Measurements from ENCODE around the gene OR1D5.
"Not testable (repeated sequence)": the region's sequence is repeated elsewhere in the genome, so short reads cannot be mapped to it uniquely, and the experiment has no call there.

Gene OR1D5

DNA sequence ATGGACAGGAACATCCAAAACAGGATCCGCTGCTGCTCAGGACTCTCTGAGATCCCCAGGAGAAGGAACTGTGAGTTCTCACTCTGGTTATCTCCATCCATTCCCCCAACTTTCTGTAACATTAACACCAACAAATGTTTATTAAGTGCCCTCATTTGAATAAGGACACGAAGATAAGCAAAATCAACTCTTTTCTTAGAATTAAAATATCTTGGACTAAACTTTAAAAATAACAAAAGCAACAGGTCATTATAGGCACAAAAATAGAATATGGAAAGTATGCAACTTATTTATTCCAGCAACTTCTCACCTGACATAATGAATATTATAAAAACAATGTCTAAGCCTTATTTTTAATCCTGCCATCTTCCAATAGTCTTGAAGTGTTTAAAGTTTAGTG, at the start of gene OR1D5:
Gene OR1D5 (minus strand): TSS at position 101 of the 400 bp plus-strand sequence. CDS start 0 bp downstream, at position 101.
- not testable (repeated sequence) for ATAC-seq

- TF ChIP-seq CREB5 (CRISPR knock-in tag; IDR thresholded peaks at IDR 0.05; ENCODE audit: low read depth) (no peak), GLIS3 (CRISPR knock-in tag; IDR thresholded peaks at IDR 0.05) (no peak), TOX (CRISPR knock-in tag; IDR thresholded peaks at IDR 0.05; ENCODE audit: borderline replicate concordance) (no peak), ZC3H10 (CRISPR knock-in tag; IDR thresholded peaks at IDR 0.05) (no peak), ARNTL (CRISPR knock-in tag; IDR thresholded peaks at IDR 0.05; ENCODE audit: borderline replicate concordance, low read depth) (no peak), BACH2 (CRISPR knock-in tag; IDR thresholded peaks at IDR 0.05; ENCODE audit: borderline replicate concordance) (no peak), TCF4 (CRISPR knock-in tag; IDR thresholded peaks at IDR 0.05; ENCODE audit: borderline replicate concordance) (no peak), ZNF8 (CRISPR knock-in tag; IDR thresholded peaks at IDR 0.05) (no peak), RARB (CRISPR knock-in tag; IDR thresholded peaks at IDR 0.05) (no peak), SNAI2 (CRISPR knock-in tag; IDR thresholded peaks at IDR 0.05) (no peak)
- ATAC-seq, result no peak
These were observed 40.9 kb upstream of the OR1D5 start, which contains the start of gene OR1D2 for GRCh38 chr17:3104322-3104721. Gene OR1D2, minus strand, starts transcription at chr17:3104422. Its CDS starts 11,426 bp downstream, at chr17:3092996.

GRCh38 chr17:3073850-3074249, 10.4 kb upstream of the OR1D5 start:
- not testable (repeated sequence) for ATAC-seq

- not testable (repeated sequence) for ATAC-seq
These were observed 1.8 kb upstream of the OR1D5 start for GRCh38 chr17:3065192-3065591.

- not testable (repeated sequence) for ATAC-seq
These were observed 506 bp downstream of the OR1D5 start for GRCh38 chr17:3062824-3063377.

DNA sequence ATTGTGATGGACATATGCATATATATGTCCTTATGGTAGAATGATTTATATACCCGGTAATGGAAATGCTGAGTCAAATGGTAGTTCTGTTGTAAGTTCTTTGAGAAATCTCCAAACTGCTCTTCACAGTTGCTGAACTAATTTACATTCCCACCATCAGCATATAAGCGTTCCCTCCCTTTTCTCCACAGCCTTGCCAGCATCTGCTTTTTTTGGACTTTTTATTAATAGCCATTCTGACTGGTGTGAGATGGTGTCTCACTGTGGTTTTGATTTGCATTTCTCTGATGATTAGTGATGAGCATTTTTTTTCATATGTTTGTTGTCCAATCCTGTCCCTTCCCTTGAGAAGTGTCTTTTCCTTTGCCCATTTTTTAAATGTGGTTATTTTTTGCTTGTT, 8.5 kb downstream of the OR1D5 start:
- not testable (repeated sequence) for ATAC-seq

- TF ChIP-seq ZC3H10 (CRISPR knock-in tag; IDR thresholded peaks at IDR 0.05) (no peak), RARB (CRISPR knock-in tag; IDR thresholded peaks at IDR 0.05) (no peak), BACH2 (CRISPR knock-in tag; IDR thresholded peaks at IDR 0.05; ENCODE audit: borderline replicate concordance) (no peak), ZNF70 (CRISPR knock-in tag; IDR thresholded peaks at IDR 0.05) (no peak), PATZ1 (CRISPR knock-in tag; IDR thresholded peaks at IDR 0.05; ENCODE audit: borderline replicate concordance) (no peak), ESRRG (CRISPR knock-in tag; IDR thresholded peaks at IDR 0.05) (no peak), CREB5 (CRISPR knock-in tag; IDR thresholded peaks at IDR 0.05; ENCODE audit: low read depth) (no peak), ZFP3 (CRISPR knock-in tag; IDR thresholded peaks at IDR 0.05) (no peak), SNAI2 (CRISPR knock-in tag; IDR thresholded peaks at IDR 0.05) (no peak), TCF4 (CRISPR knock-in tag; IDR thresholded peaks at IDR 0.05; ENCODE audit: borderline replicate concordance) (no peak), ZFP30 (CRISPR knock-in tag; IDR thresholded peaks at IDR 0.05) (no peak), CSDC2 (CRISPR knock-in tag; IDR thresholded peaks at IDR 0.05) (no peak)
- no peak for ATAC-seq
These were observed 13.6 kb downstream of the OR1D5 start for GRCh38 chr17:3049705-3050295.

Measured in SK-N-SH treated with all-trans-retinoic acid at 6 μM for 48 hours (cell line).